ENCODE measurements around the gene GLRX5.
A peak's percentile ranks its signal among the peaks of the same experiment; 100 is the strongest.

GLRX5 gene

DNA sequence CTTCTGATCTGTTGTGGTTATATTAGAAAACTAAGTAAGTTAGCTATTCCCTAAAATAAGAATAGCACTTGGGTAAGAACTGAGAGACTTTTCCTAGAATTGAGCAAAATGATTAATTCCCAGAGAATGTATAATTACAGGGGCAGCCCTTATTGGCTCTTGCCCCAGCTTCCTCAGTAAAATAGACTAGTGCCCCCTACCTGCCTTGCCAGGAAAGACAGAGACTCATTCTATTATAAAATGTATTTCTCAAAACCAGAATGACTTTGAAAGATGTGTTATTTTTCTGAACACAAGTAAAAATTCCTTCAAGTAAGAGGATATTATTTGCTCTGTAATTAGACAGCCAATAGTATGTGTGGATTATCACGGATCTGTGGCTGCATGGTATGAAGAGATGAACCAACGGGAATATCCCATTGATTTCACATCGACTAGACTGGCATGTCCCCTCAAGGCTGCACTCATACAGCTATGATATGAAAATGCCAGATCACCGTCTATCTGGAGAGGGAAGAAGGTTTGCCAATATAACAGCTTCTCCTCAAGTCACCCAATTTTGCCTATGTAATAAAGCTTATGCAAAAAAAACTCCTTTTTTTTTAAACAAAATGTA is 7.4 kb upstream of the GLRX5 start:
- H3K4me3 ChIP-seq (ENCODE audit: extremely low read depth, insufficient read depth, low read length, poor library complexity, severe bottlenecking) = no peak overlapping the region
- H3K4me1 ChIP-seq (ENCODE audit: control insufficient read depth, insufficient read depth, low read length, poor library complexity, severe bottlenecking) = peaks cover 50% of the 10 kb centered on the region
- no peak overlapping the region for H3K27ac ChIP-seq (ENCODE audit: low read depth, low read length, severe bottlenecking)
- no peaks in the 10 kb centered on the region for H3K9me3 ChIP-seq (ENCODE audit: control insufficient read depth, low read length)
- peaks cover 19% of the 10 kb centered on the region for H3K36me3 ChIP-seq (ENCODE audit: control insufficient read depth, insufficient read depth, low read length)
- 70 to 81% methylated on average over 3 to 4 of the region's 4 CpGs for WGBS, 2 experiments (ENCODE audit: insufficient coverage in 2 of 2)

DNA sequence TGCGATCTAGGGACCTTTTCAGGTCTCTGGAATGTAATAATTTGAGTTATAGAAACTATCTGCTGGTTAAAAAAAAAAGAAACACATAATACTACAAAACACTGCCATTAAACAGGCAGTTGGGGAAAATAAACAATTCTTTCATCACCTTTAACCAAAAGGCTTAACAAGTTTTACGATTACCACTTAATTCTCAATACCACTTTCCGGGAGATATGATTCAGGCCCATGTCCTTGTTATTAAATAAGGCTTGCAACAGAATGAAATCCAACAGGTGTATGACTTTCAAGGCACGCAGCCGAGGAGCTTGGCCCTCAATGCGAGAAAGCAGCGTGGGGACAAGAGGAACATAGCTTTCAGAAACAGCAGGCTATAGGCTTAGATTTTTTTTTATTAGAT is 5.6 kb upstream of the GLRX5 start:
- Histone ChIP-seq H3K4me3 (ENCODE audit: extremely low read depth, insufficient read depth, low read length, poor library complexity, severe bottlenecking) (no peak overlapping the region), H3K9me3 (ENCODE audit: control insufficient read depth, low read length) (no peaks in the 10 kb centered on the region), H3K27ac (ENCODE audit: low read depth, low read length, severe bottlenecking) (no peak overlapping the region), H3K4me1 (ENCODE audit: control insufficient read depth, insufficient read depth, low read length, poor library complexity, severe bottlenecking) (peaks cover 42% of the 10 kb centered on the region), H3K36me3 (ENCODE audit: control insufficient read depth, insufficient read depth, low read length) (peaks cover 23% of the 10 kb centered on the region)
- WGBS, 2 experiments (ENCODE audit: insufficient coverage in 2 of 2) = 82 to 87% methylated on average over 4 to 6 of the region's 7 CpGs

DNA sequence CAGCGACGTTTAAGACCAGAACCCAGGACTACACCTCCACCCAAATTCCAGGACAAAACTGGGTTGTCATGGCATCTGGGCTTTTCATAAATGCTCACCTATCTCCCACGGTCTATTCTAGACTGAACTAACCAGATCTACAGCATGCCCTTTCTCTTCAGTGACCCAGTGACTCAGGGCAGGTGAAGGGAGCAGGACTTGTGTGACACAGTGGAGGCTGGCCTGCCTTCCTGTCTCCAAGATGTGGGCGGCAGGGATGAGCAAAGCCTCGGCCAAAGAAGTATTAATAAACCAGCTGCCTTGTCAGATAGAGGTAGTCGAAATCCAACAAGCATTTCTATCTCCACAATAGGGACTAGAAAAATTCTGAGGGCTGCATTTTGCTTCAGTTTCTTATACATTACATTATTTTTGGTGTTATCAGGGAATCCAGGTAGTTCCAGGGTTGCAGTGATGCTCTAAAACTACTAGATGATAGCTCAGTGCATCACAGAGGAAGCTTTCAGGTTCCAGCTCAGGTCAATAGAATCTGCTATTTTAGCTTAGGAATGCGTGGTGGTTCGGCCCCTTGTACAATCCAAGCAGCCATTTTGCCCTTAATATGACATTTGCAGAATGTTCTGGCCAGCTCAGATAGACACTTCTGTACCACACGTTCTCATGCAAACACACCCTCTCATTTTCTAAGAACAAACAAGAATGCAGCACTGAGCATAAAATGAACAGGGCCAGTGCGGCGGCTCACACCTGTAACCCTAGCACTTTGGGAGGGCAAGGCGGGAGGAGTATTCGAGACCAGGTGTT is 4.2 kb upstream of the GLRX5 start:
- peaks cover 23% of the 10 kb centered on the region for H3K36me3 ChIP-seq (ENCODE audit: control insufficient read depth, insufficient read depth, low read length)
- WGBS, 2 experiments (ENCODE audit: insufficient coverage in 2 of 2) = 92 to 95% methylated on average over 6 to 9 of the region's 13 CpGs
- H3K4me3 ChIP-seq (ENCODE audit: extremely low read depth, insufficient read depth, low read length, poor library complexity, severe bottlenecking) = no peak overlapping the region

DNA sequence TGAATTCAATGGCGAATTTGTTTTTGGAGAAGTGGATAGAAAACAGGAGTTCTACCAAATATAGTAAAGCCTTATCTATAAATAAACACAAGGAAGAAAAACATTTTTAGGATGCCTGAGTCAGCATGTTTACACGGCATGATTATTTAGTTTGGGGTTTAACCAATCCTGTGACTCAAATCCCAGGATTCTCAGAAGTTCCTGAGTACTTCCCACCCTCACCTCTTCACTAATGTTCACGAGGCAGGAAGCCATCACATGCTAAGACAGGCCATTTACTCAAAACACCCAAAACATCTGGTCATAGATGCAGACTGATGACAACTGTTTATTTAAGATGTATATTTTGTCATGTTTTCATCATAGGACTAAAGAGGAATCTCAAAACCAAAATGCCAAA is 3.4 kb upstream of the GLRX5 start:
- H3K4me3 ChIP-seq (ENCODE audit: extremely low read depth, insufficient read depth, low read length, poor library complexity, severe bottlenecking) = no peak overlapping the region
- H3K27ac ChIP-seq (ENCODE audit: low read depth, low read length, severe bottlenecking) = no peak overlapping the region
- WGBS, 2 experiments (ENCODE audit: insufficient coverage in 2 of 2) = 86 to 92% methylated on average over 1 to 2 of the region's 3 CpGs
- peaks cover 23% of the 10 kb centered on the region for H3K36me3 ChIP-seq (ENCODE audit: control insufficient read depth, insufficient read depth, low read length)
- peaks cover 33% of the 10 kb centered on the region for H3K4me1 ChIP-seq (ENCODE audit: control insufficient read depth, insufficient read depth, low read length, poor library complexity, severe bottlenecking)
- H3K9me3 ChIP-seq (ENCODE audit: control insufficient read depth, low read length) = no peaks in the 10 kb centered on the region

More for the DNA sequence above, 4.2 kb upstream of the GLRX5 start:
- peak overlapping the region; percentile 23 for H3K27ac ChIP-seq (ENCODE audit: low read depth, low read length, severe bottlenecking)
- H3K9me3 ChIP-seq (ENCODE audit: control insufficient read depth, low read length) = no peaks in the 10 kb centered on the region
- peaks cover 31% of the 10 kb centered on the region for H3K4me1 ChIP-seq (ENCODE audit: control insufficient read depth, insufficient read depth, low read length, poor library complexity, severe bottlenecking)

DNA sequence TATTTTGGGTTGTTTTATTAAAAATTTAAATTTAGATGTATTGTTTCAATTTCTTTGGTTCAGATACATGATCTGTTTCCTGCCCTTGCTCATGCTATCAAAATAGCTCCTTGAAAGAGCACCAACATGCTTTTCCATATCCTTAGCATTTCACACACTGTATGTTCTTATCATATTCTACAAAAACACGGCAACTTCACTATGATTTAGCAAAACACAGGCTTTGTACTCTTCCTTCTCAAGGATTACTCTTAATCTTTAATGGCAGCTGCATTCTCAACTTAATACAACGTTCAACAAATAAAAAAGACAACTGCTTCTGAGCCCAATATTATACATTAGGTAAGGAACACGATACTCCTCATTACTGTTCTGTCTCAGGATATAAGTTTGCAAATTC is 2.9 kb upstream of the GLRX5 start:
- 66 to 74% methylated on average over 2 of the region's 3 CpGs for WGBS, 2 experiments (ENCODE audit: insufficient coverage in 2 of 2)
- Histone ChIP-seq H3K4me3 (ENCODE audit: extremely low read depth, insufficient read depth, low read length, poor library complexity, severe bottlenecking) (peak overlapping the region; percentile 79), H3K27ac (ENCODE audit: low read depth, low read length, severe bottlenecking) (no peak overlapping the region), H3K9me3 (ENCODE audit: control insufficient read depth, low read length) (no peaks in the 10 kb centered on the region), H3K4me1 (ENCODE audit: control insufficient read depth, insufficient read depth, low read length, poor library complexity, severe bottlenecking) (peaks cover 37% of the 10 kb centered on the region), H3K36me3 (ENCODE audit: control insufficient read depth, insufficient read depth, low read length) (peaks cover 23% of the 10 kb centered on the region)

DNA sequence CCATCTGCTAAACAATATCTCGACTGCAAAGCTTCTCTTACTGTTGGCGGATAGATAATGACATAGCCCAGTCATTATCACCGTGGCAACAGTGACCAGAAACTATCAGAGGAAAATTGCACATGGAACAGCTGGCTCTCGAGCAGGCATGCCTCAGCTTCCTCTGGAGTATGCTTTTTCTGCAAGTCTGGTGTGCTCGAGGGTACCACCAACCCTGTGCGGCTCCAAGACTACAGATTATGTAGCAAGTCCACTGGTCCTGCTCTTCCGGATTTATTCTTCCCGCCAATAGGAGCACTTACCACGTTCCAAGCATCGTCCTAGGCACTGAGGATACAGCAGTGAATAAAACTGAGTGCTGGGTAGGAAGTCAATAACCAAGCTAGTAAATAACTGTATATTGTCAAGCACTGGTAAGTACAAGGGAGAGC is 1.4 kb upstream of the GLRX5 start:
- H3K27ac ChIP-seq (ENCODE audit: low read depth, low read length, severe bottlenecking) = peak overlapping the region; percentile 92
- 18 to 23% methylated on average over 6 of the region's 10 CpGs for WGBS, 2 experiments (ENCODE audit: insufficient coverage in 2 of 2)
- H3K36me3 ChIP-seq (ENCODE audit: control insufficient read depth, insufficient read depth, low read length) = peaks cover 23% of the 10 kb centered on the region
- H3K4me3 ChIP-seq (ENCODE audit: extremely low read depth, insufficient read depth, low read length, poor library complexity, severe bottlenecking) = peak overlapping the region; percentile 79
- H3K4me1 ChIP-seq (ENCODE audit: control insufficient read depth, insufficient read depth, low read length, poor library complexity, severe bottlenecking) = peaks cover 33% of the 10 kb centered on the region
- no peaks in the 10 kb centered on the region for H3K9me3 ChIP-seq (ENCODE audit: control insufficient read depth, low read length)

DNA sequence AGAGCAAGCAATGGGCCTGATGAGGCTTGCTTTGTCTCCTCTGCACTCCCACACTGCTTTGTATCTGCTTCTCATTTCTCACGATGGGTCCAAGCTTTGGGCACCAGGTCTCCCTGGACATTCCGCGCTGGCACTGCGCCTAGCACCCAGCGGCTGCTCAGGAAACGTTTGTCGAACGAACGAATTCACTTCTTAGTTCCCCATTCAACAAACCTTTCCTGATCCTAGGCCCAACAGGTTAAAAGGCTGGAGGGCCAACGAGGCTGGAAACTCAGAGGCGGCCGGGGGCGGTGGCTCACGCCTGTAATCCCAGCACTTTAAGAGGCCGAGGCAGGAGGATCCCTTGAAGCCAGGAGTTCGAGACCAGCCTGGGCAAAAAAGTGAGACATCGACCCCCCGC is 1.0 kb upstream of the GLRX5 start:
- peak overlapping the region; percentile 92 for H3K27ac ChIP-seq (ENCODE audit: low read depth, low read length, severe bottlenecking)
- H3K4me3 ChIP-seq (ENCODE audit: extremely low read depth, insufficient read depth, low read length, poor library complexity, severe bottlenecking) = peak overlapping the region; percentile 79
- no peaks in the 10 kb centered on the region for H3K9me3 ChIP-seq (ENCODE audit: control insufficient read depth, low read length)
- peaks cover 23% of the 10 kb centered on the region for H3K36me3 ChIP-seq (ENCODE audit: control insufficient read depth, insufficient read depth, low read length)
- peaks cover 33% of the 10 kb centered on the region for H3K4me1 ChIP-seq (ENCODE audit: control insufficient read depth, insufficient read depth, low read length, poor library complexity, severe bottlenecking)
- WGBS, 2 experiments (ENCODE audit: insufficient coverage in 2 of 2) = 0 to 1% methylated on average over 10 to 11 of the region's 18 CpGs

DNA sequence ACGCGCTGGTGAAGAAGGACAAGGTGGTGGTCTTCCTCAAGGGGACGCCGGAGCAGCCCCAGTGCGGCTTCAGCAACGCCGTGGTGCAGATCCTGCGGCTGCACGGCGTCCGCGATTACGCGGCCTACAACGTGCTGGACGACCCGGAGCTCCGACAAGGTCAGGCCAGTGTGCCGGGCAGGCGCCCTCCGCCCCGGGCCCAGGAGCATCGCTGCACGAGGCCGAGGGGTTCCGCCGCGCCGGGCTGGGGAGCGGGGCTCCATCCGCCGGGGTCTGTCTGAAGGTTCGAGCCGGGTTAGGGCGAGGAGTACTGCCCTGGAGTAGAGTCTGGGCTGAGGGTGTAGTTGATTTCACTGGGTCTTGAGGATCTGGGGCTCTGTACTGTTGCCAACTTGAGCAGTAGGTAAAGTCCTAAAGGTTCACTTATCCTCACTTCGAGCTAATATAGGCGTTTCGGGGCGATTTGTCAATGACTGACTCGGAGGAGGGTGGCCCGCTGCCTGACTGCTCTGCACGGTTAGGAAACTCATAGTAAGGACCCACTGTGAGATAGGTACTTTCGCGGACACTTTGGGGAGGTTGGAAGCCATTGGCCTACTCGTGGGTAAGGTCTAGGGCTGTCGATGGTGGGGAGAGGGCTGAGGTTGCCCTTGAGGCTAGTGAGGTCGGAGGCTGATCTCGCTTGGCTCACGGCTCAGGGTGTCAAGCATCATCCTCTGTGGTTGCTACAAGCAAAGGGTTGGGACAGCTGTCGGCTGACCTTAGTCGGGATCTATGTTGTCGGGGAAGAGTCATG is 574 bp downstream of the GLRX5 start:
- Histone ChIP-seq H3K4me3 (ENCODE audit: extremely low read depth, insufficient read depth, low read length, poor library complexity, severe bottlenecking) (peak overlapping the region; percentile 79), H3K36me3 (ENCODE audit: control insufficient read depth, insufficient read depth, low read length) (peaks cover 20% of the 10 kb centered on the region), H3K9me3 (ENCODE audit: control insufficient read depth, low read length) (no peaks in the 10 kb centered on the region), H3K27ac (ENCODE audit: low read depth, low read length, severe bottlenecking) (peak overlapping the region; percentile 57), H3K4me1 (ENCODE audit: control insufficient read depth, insufficient read depth, low read length, poor library complexity, severe bottlenecking) (peaks cover 33% of the 10 kb centered on the region)
- WGBS, 2 experiments (ENCODE audit: insufficient coverage in 2 of 2) = 2 to 3% methylated on average over 45 of the region's 52 CpGs

DNA sequence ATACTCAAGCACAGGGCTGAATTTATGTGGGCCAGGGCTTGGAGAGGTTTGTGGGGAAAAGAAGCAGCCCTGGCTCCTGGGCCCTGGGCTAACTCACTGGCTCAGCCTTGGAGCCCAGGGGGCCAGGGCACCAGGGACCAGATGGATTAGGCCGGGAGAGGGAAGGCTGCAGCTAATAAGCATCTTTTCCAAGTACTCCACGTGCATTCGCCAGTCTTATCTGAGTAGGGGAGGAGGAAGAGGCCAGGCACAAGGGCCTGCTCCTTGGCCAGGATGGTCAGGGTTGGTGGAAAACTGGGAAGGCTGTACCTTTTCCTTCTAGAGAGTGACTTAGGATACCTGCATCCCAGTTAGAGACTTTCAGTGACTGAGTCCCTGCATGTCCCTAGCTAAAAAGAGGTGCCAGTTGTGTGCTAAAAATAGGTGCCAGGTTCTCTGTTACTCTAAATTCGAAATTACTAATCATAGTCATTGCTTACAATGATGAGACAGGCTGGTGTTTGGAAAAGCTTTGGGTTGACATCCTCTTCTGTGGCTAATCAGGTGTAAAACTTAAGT is 1.3 kb downstream of the GLRX5 start:
- Histone ChIP-seq H3K9me3 (ENCODE audit: control insufficient read depth, low read length) (no peaks in the 10 kb centered on the region), H3K36me3 (ENCODE audit: control insufficient read depth, insufficient read depth, low read length) (peaks cover 13% of the 10 kb centered on the region), H3K4me3 (ENCODE audit: extremely low read depth, insufficient read depth, low read length, poor library complexity, severe bottlenecking) (peak overlapping the region; percentile 79), H3K4me1 (ENCODE audit: control insufficient read depth, insufficient read depth, low read length, poor library complexity, severe bottlenecking) (peaks cover 27% of the 10 kb centered on the region), H3K27ac (ENCODE audit: low read depth, low read length, severe bottlenecking) (no peak overlapping the region)
- 42% methylated on average over 2 of the region's 4 CpGs; no CpG with 5 or more reads in 1 of the 2 experiments for WGBS, 2 experiments (ENCODE audit: insufficient coverage in 2 of 2)

DNA sequence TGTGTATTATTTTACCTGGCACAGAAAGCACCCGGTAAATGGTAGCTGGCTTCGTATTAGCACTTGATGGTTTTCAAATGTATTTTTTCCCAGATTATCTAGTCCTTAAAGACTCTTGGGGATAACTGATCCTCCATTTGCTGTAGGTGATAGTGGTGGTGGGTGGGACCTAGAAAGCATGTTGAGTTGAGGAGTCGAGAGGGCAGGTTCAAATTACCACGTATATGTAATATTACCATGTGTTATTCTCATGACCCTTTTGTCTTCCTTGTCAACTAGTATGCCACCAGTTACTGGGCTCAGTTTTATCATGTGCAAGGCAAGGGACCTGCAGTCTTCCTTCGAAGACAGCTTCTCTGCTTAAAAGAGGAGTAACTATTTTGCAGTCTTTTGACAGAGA is 1.8 kb downstream of the GLRX5 start:
- H3K4me1 ChIP-seq (ENCODE audit: control insufficient read depth, insufficient read depth, low read length, poor library complexity, severe bottlenecking) = peaks cover 21% of the 10 kb centered on the region
- WGBS, 2 experiments (ENCODE audit: insufficient coverage in 2 of 2) = 90 to 100% methylated on average over 3 of the region's 5 CpGs
- peak overlapping the region; percentile 79 for H3K4me3 ChIP-seq (ENCODE audit: extremely low read depth, insufficient read depth, low read length, poor library complexity, severe bottlenecking)
- peaks cover 8% of the 10 kb centered on the region for H3K36me3 ChIP-seq (ENCODE audit: control insufficient read depth, insufficient read depth, low read length)
- no peak overlapping the region for H3K27ac ChIP-seq (ENCODE audit: low read depth, low read length, severe bottlenecking)
- H3K9me3 ChIP-seq (ENCODE audit: control insufficient read depth, low read length) = no peaks in the 10 kb centered on the region
